SK-N-SH (cell line): ENCODE results near the gene TRIM9. TPM values are rescaled to one million over a fixed set of nuclear protein-coding genes. Genes with fewer than 3 reads are reported as not detected.

Source experiments
- CTCF ChIA-PET: fragments of 300-600, 350-600 bp; formaldehyde crosslinking; extraction: SDS; loops from one replicate; lab custom pipeline; 2021; lab: Yijun Ruan, JAX
- POLR2A ChIA-PET: fragments of 350-600 bp; sonication (Branson Sonifier 250); formaldehyde crosslinking; extraction: SDS; loops from one replicate; lab custom pipeline; 2020; ENCODE audit warnings: antibody characterized with exemption, inconsistent platforms; lab: Yijun Ruan, JAX
- DNase-seq: peaks from one replicate; pipeline ENCODE4 v3.0.0; 2012
- H2AFZ ChIP-seq: fragments of 200-600 bp; sonication (generic); 2 replicates; pipeline ENCODE4 v1.8.1; 2016; ENCODE audit warnings: antibody characterized with exemption, mild to moderate bottlenecking, low read depth
- H3F3A ChIP-seq: fragments of 200-600 bp; sonication (generic); replicated peaks from 2 replicates; pipeline ENCODE3; 2016; ENCODE audit warnings: antibody characterized with exemption, mild to moderate bottlenecking; ENCODE audit not compliant: insufficient read depth
- H3K27ac ChIP-seq, 2 experiments: fragments of 200-500 bp in 1 of 2; fragments of 200-600 bp in 1 of 2; sonication (Bioruptor generic) in 1 of 2; sonication (generic), shearing (Covaris generic) in 1 of 2; 2 replicates each; pipeline versions ENCODE4 v1.5.1 to v1.6.1; 2014 to 2016; ENCODE audit warnings: low read depth in 2 of 2, inconsistent platforms in 1 of 2, low read length in 1 of 2, mild to moderate bottlenecking in 1 of 2, mixed read lengths in 1 of 2
- H3K27me3 ChIP-seq: fragments of 200-600 bp; sonication (generic), shearing (Covaris generic); 2 replicates; pipeline ENCODE4 v1.6.1; 2016; ENCODE audit warnings: mixed run types; ENCODE audit not compliant: insufficient read depth
- H3K36me3 ChIP-seq, 2 experiments: fragments of 200-500 bp in 1 of 2; fragments of 200-600 bp in 1 of 2; sonication (Bioruptor generic) in 1 of 2; sonication (generic) in 1 of 2; replicated peaks in 1 of 2; 2 replicates each; pipeline versions ENCODE3 to v1.5.1; 2014 to 2016; ENCODE audit warnings: low read length in 1 of 2, mild to moderate bottlenecking in 1 of 2; ENCODE audit not compliant: insufficient read depth in 2 of 2, control insufficient read depth in 1 of 2
- H3K4me1 ChIP-seq, 2 experiments: fragments of 200-500 bp in 1 of 2; fragments of 200-600 bp in 1 of 2; sonication (Bioruptor generic) in 1 of 2; sonication (generic), shearing (Covaris generic) in 1 of 2; 2 replicates each; pipeline versions ENCODE4 v1.5.1 to v1.6.1; 2014 to 2016; ENCODE audit warnings: low read depth in 1 of 2, low read length in 1 of 2, mixed run types in 1 of 2; ENCODE audit not compliant: insufficient read depth in 2 of 2, control insufficient read depth in 1 of 2
- H3K4me2 ChIP-seq: fragments of 200-600 bp; sonication (generic), shearing (Covaris generic); 2 replicates; pipeline ENCODE4 v1.6.1; 2017; ENCODE audit warnings: mixed run types
- H3K4me3 ChIP-seq, 2 experiments: fragments of 200-500 bp in 1 of 2; fragments of 200-600 bp in 1 of 2; sonication (Bioruptor generic) in 1 of 2; sonication (generic), shearing (Covaris generic) in 1 of 2; 2 replicates each; pipeline versions ENCODE4 v1.5.1 to v1.8.1; 2014 to 2016; ENCODE audit warnings: low read depth in 2 of 2, inconsistent platforms in 1 of 2, low read length in 1 of 2, mild to moderate bottlenecking in 1 of 2, mixed read lengths in 1 of 2, moderate library complexity in 1 of 2
- H3K79me2 ChIP-seq: fragments of 200-600 bp; sonication (generic); 2 replicates; pipeline ENCODE4 v1.8.1; 2017; ENCODE audit warnings: mild to moderate bottlenecking; ENCODE audit not compliant: insufficient read depth
- H3K9ac ChIP-seq: fragments of 200-600 bp; sonication (generic); 2 replicates; pipeline ENCODE4 v1.6.1; 2017; ENCODE audit warnings: mixed run types
- H3K9me2 ChIP-seq: fragments of 200-600 bp; sonication (generic); 2 replicates; pipeline ENCODE4 v1.6.1; 2017; ENCODE audit warnings: mixed run types
- H3K9me3 ChIP-seq: fragments of 200-600 bp; sonication (generic); 2 replicates; pipeline ENCODE4 v1.6.1; 2017; ENCODE audit warnings: mixed run types, mild to moderate bottlenecking, moderate library complexity
- H4K20me1 ChIP-seq: fragments of 200-600 bp; sonication (generic); 2 replicates; pipeline ENCODE4 v1.6.1; 2017; ENCODE audit warnings: mild to moderate bottlenecking, mixed run types; ENCODE audit not compliant: insufficient read depth
- CHD2 ChIP-seq: fragments of 150-350 bp; IDR thresholded peaks from 2 replicates; pipeline ENCODE4 v1.6.1; 2018; ENCODE audit warnings: low read length; ENCODE audit not compliant: partially characterized antibody
- ELF1 ChIP-seq: IDR thresholded peaks from 2 replicates; pipeline ENCODE4 v1.4.0; 2012
- EP300 ChIP-seq, 2 experiments: IDR thresholded peaks; 2 replicates each; pipeline versions ENCODE4 v1.4.0 to v1.6.1; 2012; ENCODE audit warnings: borderline replicate concordance in 1 of 2, low read depth in 1 of 2, low read length in 1 of 2
- FOXJ3 ChIP-seq: sonication (generic); formaldehyde crosslinking; IDR thresholded peaks from 2 replicates; pipeline ENCODE4 v1.5.1; 2020; ENCODE audit warnings: mild to moderate bottlenecking, missing genetic modification reagents
- FOXM1 ChIP-seq: IDR thresholded peaks from 2 replicates; pipeline ENCODE4 v1.4.0; 2012; ENCODE audit warnings: low read depth, mild to moderate bottlenecking
- JUND ChIP-seq: IDR thresholded peaks from 2 replicates; pipeline ENCODE4 v1.4.0; 2012
- MEF2A ChIP-seq: IDR thresholded peaks from 2 replicates; pipeline ENCODE4 v1.4.0; 2012; ENCODE audit warnings: low read depth, borderline replicate concordance
- PBX3 ChIP-seq: IDR thresholded peaks from 2 replicates; pipeline ENCODE4; 2012
- POLR2AphosphoS5 ChIP-seq: IDR thresholded peaks from 2 replicates; pipeline ENCODE4 v1.6.1; 2012; ENCODE audit warnings: low read depth, low read length
- RXRA ChIP-seq: IDR thresholded peaks from 2 replicates; pipeline ENCODE4 v1.4.0; 2012; ENCODE audit warnings: low read depth, mild to moderate bottlenecking, borderline replicate concordance
- SIN3A ChIP-seq: IDR thresholded peaks from 2 replicates; pipeline ENCODE4 v1.6.1; 2012; ENCODE audit warnings: low read depth, mild to moderate bottlenecking, low read length, moderate library complexity, borderline replicate concordance
- SMC3 ChIP-seq: IDR thresholded peaks from 2 replicates; pipeline ENCODE4 v1.6.1; 2012; ENCODE audit warnings: low read depth, low read length, improper control_type of control experiment
- TAF1 ChIP-seq: IDR thresholded peaks from 2 replicates; pipeline ENCODE4 v1.6.1; 2012; ENCODE audit warnings: low read depth, mild to moderate bottlenecking, low read length, moderate library complexity, borderline replicate concordance
- YY1 ChIP-seq: IDR thresholded peaks from 2 replicates; pipeline ENCODE4 v1.4.0; 2012; ENCODE audit warnings: low read depth, mild to moderate bottlenecking
- WGBS: methylation state at CpG from one replicate; pipeline ENCODE4 v1.1.6; 2017; ENCODE audit warnings: low lambda C conversion rate; 5-methylcytosine and 5-hydroxymethylcytosine counted together
- polyA plus RNA-seq, 3 experiments: library from polyadenylated mRNA; depleted of rRNA; stranded (reverse); fragments of >200 nt; gene quantifications; 2 replicates each; pipeline ENCODE4 v1.2.3, GENCODE V29; 2012
- TF ChIP-seq, protein P1 (sequence below): fragments of 150-350 bp; IDR thresholded peaks from 2 replicates; pipeline ENCODE4 v1.6.1; 2017; ENCODE audit warnings: antibody characterized with exemption, low read length, low read depth, borderline replicate concordance
- TF ChIP-seq, protein P2 (sequence below): IDR thresholded peaks from 2 replicates; pipeline ENCODE4 v1.4.0; 2012; ENCODE audit warnings: low read depth

Gene TRIM9
- polyA plus RNA-seq, 1 of the 3 experiments (the other 2 are of a cell fraction) = 3.9 TPM

DNA sequence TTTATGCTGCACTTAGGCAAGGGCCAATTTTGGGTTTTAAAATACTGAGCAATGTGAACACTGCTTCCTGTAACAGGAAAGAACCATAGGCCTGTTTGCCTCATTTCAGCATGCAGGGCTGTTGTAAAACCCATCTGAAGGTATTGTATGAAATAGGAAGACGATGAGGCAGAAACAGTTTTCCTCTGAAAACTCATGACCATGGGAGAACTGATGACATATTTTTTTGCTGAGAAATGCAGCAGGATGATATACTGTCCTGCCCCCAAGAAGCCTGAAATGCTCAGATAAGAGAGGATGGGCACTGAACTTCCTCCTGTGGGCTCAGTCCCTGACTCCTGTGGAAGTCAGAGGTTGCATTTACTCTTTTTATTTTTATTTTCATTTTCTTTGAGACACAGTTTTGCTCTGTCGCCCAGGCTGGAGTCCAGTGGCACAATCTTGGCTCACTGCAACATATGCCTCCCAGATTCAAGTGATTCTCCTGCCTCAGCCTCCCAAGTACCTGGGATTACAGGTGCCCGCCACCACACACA is 168.0 kb downstream of the TRIM9 start:
- no peaks in the 10 kb centered on the region for H3K79me2 ChIP-seq
- H3K36me3 ChIP-seq = peaks cover 28 to 47% of the 10 kb centered on the region in 2 experiments
- H3K4me2 ChIP-seq = no peak overlapping the region
- peaks cover 0 to 7% of the 10 kb centered on the region in 2 experiments; a peak in 2 of 4 replicates for H3K4me1 ChIP-seq
- H3K27me3 ChIP-seq = no peaks in the 10 kb centered on the region
- DNase-seq = no peak
- 96% methylated on average over 3 of the region's 3 CpGs for WGBS
- ChIA-PET CTCF (no interaction called here), POLR2A (no interaction called here)
- H3K4me3 ChIP-seq = no peak overlapping the region
- no peak overlapping the region for H3K27ac ChIP-seq
- H3K9ac ChIP-seq = no peak overlapping the region
- no peaks in the 10 kb centered on the region for H3K9me3 ChIP-seq
- no peaks in the 10 kb centered on the region for H3K9me2 ChIP-seq
- no peaks in the 10 kb centered on the region for H4K20me1 ChIP-seq
- no peak overlapping the region for H2AFZ ChIP-seq
- no peaks in the 10 kb centered on the region for H3F3A ChIP-seq
- TF ChIP-seq ELF1 (no peak), CHD2 (no peak), YY1 (no peak), FOXM1 (no peak), TAF1 (no peak), PBX3 (no peak), JUND (no peak), EP300 (IDR thresholded peaks at IDR 0.05; ENCODE audit: borderline replicate concordance in 1 of 2, low read depth in 1 of 2, low read length in 1 of 2) (no peak), SIN3A (no peak), POLR2AphosphoS5 (no peak), MEF2A (no peak), FOXJ3 (CRISPR knock-in tag) (no peak), RXRA (no peak), SMC3 (no peak)
- TF ChIP-seq, protein P1, sequence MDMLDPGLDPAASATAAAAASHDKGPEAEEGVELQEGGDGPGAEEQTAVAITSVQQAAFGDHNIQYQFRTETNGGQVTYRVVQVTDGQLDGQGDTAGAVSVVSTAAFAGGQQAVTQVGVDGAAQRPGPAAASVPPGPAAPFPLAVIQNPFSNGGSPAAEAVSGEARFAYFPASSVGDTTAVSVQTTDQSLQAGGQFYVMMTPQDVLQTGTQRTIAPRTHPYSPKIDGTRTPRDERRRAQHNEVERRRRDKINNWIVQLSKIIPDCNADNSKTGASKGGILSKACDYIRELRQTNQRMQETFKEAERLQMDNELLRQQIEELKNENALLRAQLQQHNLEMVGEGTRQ = no peak
- TF ChIP-seq, protein P2, sequence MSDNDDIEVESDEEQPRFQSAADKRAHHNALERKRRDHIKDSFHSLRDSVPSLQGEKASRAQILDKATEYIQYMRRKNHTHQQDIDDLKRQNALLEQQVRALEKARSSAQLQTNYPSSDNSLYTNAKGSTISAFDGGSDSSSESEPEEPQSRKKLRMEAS = no peak

Other genes with a start within 250 kb of the TRIM9 start
- not detected in 2 replicates for gene ABHD12B, start 223.1 kb downstream of the TRIM9 start, polyA plus RNA-seq (2012; rRNA removed)
- gene PYGL, start 150.6 kb downstream of the TRIM9 start, polyA plus RNA-seq (2012; rRNA removed) = 60.2 and 66.4 TPM in 2 replicates
- 16.1 and 16.8 TPM in 2 replicates for gene TMX1, start 145.1 kb upstream of the TRIM9 start, polyA plus RNA-seq (2012; rRNA removed)